SHP77 treated with DMSO at 0.1 percent for 48 hours (cell line): Measurements from ENCODE around the gene ACP4.
"Not testable (repeated sequence)": the region's sequence is repeated elsewhere in the genome, so short reads cannot be mapped to it uniquely, and the experiment has no call there.

Experiments
- DNase-seq: peaks from one replicate; lab custom pipeline; 2025; lab: John Stamatoyannopoulos, UW

ACP4 gene

DNA sequence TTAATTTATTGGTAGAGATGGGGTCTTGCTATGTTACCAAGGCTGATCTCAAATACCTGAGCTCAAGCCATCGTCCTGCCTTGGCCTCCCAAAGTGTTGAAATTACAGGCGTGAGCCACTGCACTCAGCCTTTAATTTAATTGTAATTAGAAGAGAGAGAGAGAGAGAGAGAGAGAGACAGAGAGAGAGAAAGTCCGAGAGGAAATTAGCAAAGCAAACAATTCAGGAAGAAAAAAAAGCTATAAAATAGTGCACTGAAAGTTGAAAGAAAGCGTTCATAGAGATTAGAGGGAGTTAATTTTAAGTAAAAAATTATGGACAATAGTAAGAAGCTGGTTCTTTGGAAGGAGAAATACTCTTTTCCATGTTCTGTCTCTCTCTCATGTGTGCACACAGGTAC lies 13.0 kb upstream of the ACP4 start:
- DNase-seq, result no peak

DNA sequence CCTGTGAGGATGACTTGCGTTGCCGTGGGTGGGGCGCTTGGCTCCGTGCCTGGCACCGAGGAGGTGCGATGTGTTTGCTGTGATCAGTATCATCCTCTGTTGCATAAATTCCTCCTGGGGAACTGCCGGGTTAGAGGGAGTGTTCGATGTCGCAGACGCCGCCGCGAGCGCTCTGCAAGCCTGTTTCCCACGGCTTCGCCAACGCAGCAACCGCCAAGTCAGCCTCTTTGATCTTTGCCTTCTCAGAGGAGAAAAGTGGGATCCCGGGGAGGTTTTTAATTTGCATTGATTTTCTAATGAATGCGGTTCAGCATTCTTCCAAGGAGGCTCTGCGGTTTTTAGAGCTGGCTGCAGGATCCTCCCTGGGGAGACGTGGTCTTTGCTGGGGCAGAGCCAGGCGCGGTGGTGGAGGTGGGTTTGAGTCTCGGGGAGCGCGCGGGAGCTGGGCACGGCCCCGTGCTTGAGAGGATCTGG lies 12.3 kb upstream of the ACP4 start:
- no peak for DNase-seq

- DNase-seq, result no peak
Observed at GRCh38 chr19:50778906-50779430, 11.2 kb upstream of the ACP4 start.

DNA sequence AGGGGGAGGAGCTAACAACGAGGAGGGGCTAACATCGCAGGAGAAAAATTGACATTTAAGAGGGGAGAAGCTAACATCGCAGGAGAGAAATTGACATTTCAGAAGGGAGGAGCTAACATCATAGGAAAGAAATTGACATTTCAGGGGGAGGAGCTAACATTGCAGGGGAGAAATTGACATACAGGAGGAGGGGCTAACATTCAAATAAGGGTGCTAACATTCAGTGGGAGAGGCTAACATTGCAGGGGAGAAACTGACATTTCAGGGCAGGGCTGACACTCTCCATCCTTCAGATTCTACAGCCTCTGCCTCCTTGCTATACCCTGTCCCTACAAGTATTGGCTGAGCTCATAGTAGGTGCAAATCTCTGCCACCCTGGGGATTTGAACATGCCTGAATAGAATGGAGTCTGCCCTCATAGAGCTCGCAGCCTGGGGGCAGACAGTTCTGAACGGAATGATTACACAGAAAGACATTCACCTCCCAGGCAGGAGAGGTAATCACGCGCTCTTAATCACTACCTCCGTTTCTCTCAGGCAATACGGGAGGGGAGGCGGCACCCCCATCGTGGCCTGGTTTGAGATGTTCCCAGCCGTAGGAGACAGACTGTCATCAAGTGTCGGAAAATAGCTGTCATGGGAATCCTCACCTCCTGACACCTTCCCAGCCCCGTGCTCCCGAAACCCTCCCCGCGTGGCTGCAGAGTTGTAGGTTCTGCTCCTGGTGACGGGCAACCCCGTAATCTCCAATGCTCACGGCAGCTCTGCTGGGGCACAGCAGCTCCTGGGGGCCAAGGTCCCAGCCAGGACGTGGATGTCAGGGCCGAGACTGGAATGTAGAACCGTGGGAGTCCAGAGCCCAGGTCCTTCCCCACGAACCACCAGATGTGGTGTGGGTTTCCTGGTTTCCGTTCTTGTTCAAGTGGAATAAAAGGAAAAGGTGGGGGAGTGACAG lies 10.4 kb upstream of the ACP4 start:
- DNase-seq, result no peak

DNA sequence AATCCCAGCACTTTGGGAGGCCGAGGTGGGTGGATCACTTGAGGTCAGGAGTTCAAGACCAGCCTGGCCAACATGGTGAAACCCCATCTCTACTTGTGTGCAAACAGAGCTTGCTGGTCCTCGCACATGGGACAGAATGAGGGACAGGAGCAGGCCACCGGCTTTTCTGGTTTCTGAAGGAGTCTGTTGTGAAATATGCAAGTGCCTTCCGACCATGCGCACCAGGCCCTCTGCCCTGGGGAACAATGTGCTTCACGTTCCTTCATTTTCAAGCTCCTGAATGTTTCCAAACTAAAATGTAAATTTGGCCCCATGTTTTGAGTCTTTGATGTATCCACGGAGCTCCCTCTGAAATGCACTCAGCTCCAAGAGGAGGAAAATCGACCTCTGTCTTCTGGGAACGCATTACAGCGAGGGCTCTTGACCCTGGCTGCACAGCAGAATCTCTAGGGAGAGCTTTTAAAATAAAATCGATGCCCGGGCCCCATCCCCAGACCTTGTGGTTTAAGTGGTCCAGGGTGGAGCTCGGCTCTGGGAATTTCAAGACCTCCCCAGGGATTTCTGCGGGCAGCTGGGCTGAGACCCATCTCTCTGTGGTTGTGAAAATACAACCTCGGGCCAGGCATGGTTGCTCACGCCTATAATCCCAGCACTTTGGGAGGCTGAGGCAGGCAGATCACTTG lies 9.3 kb upstream of the ACP4 start:
- no peak for DNase-seq

DNA sequence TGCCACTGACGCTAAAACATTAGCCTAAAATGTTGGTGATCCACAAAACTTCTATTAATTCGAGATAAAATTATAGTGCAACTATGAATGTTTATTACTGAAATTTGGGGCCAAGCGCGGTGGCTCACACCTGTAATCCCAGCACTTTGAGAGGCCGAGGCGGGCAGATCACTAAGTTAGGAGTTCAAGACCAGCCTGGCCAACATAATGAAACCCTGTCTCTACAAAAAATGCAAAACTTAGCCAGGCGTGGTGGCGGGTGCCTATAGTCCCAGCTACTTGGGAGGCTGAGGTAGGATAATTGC lies 6.4 kb upstream of the ACP4 start:
- DNase-seq, result not testable (repeated sequence)

- DNase-seq, result no peak
Observed at GRCh38 chr19:50784710-50785109, 5.5 kb upstream of the ACP4 start.

GRCh38 chr19:50785329-50785728 lies 4.9 kb upstream of the ACP4 start:
- no peak for DNase-seq

- no peak for DNase-seq
Observed at GRCh38 chr19:50790922-50791467, 780 bp downstream of the ACP4 start.

GRCh38 chr19:50791594-50792271 lies 1.5 kb downstream of the ACP4 start:
- DNase-seq, result no peak

DNA sequence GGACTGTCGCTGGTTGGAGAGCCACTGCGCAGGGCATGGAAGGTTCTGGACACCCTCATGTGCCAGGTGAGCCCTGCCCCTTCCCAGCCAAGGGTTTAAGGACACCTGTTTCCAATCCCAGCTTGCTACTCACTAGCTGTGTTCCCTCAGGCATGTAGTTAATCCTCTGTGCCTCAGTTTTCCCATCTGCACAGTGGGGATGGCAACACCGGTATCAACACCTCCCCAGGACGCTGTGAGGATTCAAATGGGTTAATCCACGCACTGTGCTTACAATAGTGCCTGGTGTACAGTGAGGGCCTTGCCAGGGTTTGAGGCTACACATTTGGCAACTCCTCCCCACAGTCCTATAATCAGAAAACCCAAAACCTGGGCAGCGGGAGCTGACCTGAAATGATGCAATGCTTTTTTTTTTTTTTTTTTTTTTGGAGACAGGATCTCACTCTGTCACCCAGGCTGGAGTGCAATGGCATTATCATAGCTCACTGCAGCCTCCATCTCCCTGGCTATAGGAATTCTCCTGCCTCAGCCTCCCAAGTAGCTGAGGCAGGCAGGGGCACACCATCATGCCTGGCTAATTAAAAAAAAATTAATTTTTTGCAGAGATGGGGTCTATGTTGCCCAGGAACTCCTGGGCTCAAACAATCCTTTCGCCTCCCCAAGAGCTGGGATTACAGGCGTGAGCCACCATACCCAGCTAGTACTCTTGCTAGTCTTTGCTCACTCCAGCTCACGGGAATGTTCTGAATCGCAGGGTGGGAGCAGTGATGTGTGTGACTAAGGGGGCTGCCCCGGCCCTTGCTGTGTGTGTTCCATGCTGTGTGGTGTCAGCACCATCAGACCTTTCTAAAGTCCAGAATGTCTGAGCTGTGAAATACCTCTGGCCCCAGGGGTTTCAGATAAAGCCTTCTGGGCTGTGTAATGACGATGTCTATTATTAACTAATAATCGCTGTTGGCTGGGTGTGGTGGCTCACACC lies 2.3 kb downstream of the ACP4 start:
- DNase-seq, result no peak

GRCh38 chr19:50793558-50794065 lies 3.4 kb downstream of the ACP4 start:
- DNase-seq, result no peak

DNA sequence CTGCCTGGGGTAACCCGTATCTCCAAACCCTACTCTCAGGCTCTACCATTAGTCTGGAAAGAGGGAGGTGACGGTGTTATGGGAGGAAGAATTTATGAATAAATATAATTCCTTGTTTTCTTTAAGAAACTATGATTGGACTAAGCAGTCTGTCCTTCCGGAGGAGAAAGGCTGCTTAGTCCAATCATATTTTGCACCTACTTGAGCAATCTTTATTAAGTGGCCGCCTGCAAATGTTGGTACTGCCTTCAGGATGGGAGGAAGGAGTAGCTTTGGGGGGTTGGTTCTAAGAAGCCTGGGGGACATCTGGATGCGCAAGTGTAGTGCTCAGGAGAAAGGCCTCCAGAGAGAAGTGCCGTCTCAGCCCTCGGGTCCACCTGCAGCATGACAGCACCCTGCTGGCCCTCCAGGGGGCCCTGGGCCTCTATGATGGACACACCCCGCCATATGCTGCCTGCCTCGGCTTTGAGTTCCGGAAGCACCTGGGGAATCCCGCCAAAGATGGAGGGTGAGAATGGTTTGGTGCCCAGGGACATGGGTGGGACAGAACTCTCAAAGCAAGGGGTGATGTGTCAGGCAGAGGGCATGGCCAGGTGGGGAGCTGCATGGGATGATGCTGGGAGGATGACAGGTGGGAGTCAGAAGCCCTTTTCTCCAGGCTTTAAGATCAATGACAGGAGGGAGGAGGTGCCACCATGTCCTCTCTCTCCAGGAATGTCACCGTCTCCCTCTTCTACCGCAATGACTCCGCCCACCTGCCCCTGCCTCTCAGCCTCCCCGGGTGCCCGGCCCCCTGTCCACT lies 4.1 kb downstream of the ACP4 start:
- peak; percentile 34 for DNase-seq

DNA sequence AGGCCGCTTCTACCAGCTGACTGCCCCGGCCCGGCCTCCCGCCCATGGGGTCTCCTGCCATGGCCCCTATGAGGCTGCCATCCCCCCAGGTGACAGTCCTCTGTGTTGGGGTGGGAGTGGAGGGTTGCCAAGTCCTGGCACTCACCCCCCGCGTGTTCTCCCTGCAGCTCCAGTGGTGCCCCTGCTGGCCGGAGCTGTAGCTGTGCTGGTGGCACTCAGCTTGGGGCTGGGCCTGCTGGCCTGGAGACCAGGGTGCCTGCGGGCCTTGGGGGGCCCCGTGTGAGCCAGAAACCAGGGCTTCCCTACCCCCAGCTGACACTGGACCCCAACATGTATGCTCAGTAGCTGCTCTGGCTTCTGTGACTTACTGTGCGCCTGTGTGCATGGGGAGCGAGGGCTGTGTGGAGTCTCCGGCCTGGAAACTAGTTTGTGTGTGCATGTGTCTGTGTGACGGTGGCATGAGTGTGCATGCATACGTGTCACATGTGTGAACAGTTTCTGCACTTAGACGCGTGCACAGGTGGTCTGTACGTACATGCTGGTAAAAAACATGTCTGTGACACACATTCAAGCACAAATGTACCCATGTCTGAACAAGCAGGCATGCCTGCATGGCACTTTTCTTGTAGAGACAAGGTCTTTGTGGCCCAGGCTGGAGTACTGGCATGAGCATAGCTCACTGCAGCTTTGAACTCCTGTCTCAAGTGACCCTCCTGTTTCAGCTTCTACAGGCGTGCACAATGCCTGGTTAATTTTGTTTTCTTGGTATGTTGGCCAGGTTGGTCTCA lies 4.9 kb downstream of the ACP4 start:
- no peak for DNase-seq

- no peak for DNase-seq
Observed at GRCh38 chr19:50795664-50796073, 5.5 kb downstream of the ACP4 start.

DNA sequence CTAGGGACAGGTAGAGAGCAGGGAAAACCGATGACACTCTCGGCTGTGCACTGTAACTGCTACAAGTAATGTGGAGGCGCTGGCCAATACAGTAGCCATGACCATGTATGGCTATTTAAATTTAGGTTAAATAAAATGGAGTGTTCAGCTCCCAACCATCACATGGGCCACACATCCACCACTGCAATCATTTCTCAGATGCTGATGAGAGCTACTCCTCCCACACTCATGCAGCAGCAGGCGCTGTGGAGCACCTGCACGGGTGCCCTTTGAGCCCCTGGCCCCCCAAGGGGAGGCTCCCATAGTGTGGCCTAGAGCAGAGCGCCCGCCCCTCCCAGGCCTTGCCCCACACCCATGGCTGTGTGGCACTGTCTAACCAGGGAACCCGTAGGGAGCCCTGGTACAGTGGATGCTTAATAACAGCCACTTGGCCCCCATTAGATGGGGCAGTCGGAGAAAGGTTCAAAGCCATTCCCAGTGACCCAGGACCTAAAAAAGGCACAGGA lies 6.0 kb downstream of the ACP4 start:
- DNase-seq, result no peak

- DNase-seq, result no peak
Observed at GRCh38 chr19:50796634-50797428, 6.6 kb downstream of the ACP4 start.

DNA sequence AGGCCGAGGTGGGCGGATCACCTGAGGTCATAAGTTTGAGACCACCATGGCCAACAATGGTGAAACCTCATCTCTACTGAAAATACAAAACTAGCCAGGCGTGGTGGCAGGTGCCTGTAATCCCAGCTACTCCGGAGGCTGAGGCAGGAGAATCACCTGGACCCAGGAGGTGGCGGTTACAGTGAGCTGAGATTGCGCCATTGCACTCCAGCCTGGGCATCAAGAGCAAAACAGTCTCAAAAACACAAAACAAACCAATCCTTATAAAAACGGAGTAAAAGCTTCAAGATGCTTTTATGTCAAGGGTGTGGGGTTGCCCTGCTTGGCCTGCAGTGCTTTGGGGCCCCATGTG lies 7.2 kb downstream of the ACP4 start:
- no peak for DNase-seq
